HG02981 (cell line): Measurements from ENCODE around the gene IL17REL.

Experiments used
- ATAC-seq: cut with Tn5 transposase; IDR thresholded peaks from one replicate; pipeline ENCODE4 v1.9.1; 2021; ENCODE audit warnings: mild to moderate bottlenecking, moderate library complexity; ENCODE audit not compliant: unreplicated experiment

Gene IL17REL

DNA sequence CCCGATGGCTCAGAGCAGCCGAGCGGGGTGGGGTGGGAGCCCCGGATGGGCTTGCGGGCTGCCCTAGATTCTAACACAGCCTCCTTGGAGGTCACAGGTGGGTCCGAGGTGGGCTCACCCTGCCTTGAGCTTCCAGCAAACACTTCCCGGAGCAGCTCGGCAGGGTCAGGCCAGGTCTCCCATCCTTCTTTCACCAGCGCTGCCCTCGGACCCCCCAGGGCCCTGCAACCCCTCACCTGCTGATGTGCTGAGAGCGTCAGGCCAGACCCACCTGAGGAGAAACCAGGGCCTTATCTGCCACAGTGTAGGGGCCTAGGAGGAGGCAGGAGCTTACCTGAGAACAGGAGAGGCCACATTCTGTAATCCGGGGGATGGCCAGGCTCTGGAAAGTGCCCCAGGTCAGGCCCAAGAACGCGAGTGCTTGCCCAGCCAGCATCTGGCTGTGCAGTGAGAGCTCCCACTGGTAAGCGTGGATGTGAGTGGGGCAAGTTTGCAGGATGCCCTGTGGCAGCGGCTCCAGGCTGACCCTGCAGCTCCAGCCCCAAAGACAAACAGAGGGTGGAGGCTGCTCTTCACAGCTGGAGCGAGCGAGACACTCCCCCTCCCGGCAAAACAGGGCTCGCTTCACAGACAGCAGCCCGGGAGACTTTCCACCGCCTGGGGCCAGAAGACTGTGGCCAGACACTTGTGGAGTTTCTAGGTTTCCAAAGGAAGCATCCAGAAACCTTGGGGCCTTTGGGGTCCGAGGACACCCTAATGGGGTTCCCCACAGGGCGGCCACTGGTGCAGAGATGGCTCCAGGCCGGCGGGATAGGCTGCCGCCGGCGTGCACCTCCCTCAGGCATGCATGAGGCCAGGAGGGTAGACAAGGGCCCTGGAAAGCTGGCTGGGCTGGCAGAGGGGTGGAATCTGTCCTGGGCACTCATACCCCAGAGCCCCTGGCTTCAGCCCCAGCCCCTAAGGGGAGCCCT is at the start of gene IL17REL:
IL17REL (minus strand) TSS at position 555 of the 971 bp plus-strand sequence; CDS start at position 436, 119 bp downstream.
- no peak for ATAC-seq

DNA sequence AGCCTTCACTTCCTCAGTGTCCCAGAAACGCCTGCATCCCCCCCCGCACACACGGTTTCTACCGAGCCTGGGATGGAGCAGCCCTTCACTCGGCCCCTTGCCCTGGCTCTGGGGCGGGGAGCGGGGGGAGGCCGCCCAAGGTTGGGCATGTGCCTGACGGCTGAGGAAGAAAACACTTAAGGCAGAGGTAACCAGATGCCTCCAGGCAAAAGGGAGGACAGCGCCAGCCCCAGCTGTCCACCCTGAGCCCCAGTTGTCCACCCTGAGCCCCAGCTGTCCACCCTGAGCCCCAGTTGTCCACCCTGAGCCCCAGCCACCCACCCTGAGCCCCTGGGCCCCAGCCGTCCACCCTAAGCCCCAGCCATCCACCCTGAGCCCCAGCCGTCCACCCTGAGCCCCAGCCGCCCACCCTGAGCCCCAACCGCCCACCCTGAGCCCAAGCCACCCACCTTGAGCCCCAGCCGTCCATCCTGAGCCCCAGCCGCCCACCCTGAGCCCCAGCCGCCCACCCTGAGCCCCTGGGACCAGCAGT is 49.3 kb upstream of the IL17REL start:
- ATAC-seq, result no peak

DNA sequence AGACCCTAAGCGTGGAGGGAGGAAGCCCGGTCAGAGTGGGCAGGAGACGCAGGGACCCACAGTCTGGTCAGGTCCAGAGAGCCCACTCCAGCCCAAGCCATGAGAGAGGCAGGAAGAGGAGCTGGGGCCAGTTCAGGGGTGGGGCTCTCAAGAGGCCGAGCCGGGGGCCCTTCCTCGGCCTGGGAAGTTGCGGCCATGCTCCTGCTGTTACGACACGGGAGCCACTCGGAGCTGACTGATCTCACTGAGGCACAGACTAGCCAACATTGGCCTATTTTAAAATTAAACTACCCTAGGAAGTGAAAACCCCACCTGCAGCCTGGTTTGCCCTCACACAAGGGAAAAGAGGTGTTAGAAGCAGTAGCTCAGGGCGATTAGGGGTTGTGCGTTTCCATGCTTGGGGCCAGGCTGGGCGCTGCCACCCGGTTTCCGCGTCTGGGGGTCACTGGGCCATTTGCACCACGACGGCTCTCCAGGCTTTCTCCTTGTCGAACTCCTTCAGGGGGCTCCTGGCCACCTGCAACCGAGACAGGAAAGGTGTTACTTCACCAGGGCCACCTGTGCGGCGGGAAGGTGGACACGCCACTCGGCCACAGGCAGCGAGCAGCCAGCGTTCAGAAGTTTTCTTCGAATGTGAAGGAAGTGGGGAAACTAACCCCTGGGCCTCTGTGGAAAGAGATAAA is 48.7 kb upstream of the IL17REL start:
- ATAC-seq, result no peak

DNA sequence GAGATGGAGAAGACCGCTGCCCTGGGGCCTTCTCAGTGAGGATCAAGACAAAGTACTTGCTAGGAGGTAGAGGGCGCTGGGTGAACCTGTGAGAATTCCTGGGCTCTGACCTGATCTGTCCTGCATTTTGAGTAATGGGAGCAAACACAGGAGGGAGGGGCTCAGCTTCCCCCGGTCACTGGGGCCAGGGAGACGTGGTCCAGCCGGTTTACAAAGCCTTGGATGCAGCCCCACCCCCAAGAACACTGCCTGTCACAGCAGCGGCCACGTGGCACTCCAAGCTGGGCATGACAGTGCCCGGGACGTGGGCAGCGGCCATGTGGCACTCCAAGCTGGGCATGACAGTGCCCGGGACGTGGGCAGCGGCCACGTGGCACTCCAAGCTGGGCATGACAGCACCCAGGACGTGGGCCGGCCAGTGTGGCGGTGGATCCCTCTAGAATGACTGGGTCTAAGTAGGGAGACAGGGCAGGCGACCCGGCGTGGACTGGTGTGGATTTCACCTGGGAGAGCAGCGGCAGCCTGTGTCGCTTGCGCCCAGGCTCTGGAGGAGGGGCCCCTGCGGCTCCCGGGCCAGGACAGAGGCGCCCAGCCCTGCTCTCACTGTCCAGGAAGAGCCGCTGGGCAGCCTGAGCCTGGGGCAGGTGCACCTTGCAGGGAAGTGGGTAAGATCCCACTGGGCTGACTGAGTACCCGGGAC is 48.0 kb upstream of the IL17REL start:
- no peak for ATAC-seq

DNA sequence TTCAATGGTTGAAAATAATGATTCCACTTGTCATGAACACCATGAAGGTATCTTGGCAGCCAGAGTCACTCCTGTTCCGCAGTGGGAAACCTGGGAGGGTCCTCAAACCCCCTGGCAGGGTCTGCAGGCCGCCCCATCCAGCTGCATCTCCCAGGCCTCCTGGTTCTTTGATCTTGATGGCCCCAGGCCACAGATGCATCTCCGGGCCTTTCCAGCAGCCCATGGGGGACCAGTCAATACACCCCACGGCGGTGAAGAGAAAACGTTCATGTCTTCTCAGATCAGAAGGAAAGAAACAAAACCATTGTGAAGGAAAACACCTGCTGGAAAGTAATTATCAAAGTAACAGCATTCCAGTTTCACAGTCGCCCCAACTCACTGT is 47.3 kb upstream of the IL17REL start:
- no peak for ATAC-seq

DNA sequence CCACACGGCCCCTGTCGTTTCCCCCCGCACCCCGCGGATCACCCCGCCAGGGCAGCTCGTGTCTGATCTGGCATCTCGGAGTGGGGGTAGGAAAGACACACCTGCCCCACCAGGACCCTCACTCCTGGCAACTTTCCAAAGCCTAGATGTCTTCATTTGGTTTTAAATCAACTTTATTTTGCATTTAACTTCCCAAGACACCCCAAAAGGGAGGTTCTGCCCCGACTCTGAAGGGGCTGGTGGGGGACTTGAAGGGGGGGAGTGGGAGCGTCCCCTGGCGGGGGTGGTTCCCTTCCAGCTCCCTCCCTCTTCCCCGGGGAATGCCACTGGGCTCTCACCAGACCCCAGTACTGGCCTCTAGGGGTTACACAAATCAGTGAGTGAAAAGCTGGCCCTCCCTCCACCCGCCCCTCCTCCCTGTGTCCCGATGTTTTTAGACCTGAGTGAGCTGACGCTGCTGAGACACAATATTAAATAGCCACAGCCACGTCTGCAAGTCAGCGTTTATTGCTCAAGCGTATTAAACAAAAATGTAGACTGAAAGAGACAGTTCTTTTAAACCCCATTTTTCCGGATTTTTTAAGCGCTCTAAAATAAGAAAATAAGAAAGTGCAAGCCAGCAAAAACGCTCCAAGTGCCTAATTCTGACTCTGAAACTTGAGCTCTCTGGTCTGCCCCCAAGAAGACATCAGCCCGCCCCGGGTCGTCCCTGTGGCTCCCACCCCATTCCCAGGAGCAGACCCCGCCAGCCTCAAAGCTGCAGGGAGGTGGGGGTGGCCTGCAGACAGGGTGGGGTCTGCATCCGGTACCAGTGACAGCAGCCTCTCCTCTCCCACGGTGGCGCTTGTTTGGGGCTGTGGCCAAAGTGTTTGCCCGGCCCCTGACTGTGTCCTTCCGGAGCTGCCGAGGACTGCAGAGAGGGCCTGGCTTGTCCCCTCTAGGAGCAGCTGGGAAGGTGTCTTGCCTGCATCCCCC is 46.6 kb upstream of the IL17REL start:
- no peak for ATAC-seq

DNA sequence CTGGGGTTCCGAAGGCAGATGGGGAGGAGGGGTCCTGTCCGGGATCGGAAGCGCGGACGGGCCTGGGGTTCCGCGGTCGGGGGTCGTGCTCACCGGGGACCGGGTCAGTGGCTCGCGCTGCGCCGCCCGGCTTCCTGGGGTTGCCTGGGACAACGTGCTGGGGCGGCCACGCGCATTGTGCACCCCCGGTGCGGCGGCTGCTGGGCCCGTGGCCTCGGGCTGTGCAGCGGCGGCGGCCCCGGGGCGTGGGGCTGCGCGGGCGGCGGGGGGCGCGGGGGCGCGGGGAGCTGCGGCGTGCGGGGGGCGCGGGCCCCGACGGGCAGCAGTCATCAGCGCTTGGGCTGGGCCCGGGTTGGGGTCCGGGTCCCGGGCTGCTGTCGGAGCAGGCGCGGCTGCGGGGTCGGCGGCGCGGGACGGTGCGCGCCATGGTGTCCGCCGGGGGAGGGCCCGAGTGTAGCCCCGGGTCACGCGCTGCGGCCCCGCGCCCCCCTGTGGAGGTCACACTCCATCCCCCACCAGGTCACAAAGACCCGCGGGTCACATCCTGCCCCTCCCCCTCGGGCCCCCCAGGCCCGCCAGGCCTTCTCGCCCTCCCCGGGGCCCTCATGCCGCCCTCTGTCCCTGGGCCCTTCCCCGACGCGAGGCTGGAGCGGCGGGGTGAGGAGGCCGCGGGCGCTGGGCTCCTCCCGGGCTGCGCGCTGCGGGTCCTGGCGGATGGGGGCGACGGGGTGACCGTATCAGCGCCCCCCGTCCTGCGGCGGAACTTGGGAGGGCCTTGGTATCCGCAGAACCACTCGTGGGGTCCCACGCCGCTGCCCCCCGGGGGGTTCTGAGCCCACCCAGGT is 45.7 kb upstream of the IL17REL start, which contains the start of gene TTLL8:
TTLL8 (minus strand) TSS at position 238 of the 845 bp plus-strand sequence.
- no peak for ATAC-seq

DNA sequence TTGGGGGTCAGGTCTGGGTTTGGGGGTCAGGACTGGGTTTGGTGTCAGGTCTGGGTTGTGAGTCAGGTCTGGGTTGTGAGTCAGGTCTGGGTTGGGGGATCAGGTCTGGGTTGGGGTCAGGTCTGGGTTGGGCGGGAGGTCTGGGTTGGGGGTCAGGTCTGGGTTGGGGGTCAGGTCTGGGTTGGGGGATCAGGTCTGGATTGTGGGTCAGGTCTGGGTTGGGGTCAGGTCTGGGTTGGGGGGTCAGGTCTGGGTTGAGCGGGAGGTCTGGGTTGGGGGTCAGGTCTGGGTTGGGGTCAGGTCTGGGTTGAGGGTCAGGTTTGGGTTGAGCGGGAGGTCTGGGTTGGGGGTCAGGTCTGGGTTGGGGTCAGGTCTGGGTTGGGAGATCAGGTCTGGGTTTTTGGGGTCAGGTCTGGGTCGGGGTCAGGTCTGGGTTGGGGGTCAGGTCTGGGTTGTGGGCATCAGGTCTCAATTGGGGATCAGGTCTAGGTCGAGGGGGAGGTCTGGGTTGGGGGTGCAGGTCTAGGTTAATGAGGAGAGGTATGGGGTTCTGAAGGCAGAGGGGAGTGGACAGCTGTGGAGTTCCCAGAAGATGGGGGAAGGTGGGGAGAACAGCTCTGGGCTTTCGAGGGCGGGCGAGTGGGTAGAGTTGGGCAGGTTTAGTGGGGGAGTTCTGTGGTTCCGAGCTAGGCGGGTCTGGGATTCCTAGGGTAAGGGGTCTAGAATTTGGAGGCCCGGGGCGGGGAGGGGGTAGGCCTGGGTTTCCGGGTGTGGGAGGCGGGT is 44.9 kb upstream of the IL17REL start:
- ATAC-seq, result no peak

DNA sequence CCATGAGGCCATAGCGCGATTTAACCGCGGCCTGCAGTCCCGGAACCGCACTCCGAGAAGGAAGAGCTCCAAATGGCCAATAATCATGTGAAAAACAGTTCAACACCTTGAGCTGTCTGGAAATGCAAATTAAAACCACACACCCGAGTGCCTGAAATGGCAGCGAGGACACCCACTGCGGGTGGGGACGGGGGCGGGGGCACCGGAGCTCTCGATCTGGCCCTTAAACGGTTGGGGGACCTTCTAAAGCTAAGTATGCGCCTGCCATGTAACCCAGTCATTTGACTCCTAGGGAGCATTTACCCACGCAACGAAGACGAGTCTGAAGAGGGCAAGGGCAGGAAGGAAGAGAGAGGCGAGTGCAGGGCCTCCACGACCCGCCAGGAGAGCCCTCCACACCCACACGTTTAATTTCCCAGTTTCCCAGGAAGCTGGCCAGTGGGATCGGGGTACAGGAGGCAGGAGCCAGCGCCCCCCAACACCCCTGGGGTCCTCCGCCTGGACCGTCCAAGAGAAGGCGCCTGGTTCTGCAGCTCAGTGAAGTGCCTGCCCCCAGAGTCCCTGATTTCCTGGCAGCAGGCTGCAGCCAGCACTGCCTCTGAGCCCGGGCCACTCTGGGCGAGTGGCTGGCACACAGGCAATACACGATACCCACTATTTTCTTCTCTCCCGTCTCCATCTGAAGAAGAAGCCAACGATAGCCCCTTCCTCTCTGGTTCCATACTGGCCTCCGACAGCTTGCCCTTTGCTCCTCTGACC is 43.8 kb upstream of the IL17REL start:
- ATAC-seq, result no peak

DNA sequence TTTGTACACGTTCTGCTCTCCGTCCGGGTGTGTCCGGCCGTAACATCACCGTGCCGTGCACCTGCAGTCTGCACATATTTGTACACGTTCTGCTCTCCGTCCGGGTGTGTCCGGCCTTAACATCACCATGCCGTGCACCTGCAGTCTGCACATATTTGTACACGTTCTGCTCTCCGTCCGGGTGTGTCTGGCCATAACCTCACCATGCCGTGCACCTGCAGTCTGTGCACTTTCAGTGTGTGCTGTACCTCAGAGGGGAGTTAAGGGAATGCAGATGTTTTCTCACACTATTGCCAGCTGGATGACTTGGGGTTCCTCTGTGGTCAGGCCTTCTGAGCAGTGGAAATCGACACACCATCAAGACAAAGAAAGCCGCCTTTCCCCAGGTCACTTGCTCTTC is 41.3 kb upstream of the IL17REL start:
- ATAC-seq, result no peak

DNA sequence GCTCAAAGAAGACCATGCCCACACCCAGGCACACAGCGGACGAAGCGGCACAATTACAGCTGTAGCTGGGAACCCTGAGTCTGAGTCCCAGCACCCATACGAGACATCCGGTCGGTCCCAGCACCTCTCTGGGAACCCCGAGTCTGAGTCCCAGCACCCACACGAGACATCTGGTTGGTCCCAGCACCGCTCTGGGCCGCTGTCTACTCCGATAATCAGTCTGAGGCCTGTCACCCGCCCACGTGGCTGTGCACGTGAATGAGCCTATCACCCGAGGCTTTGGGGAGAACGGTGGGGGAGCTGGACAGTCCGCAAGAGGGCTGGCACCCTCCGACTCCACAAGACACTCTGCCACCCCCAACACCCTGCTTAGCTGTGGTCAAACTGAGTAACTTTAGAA is 39.4 kb upstream of the IL17REL start:
- ATAC-seq, result no peak

DNA sequence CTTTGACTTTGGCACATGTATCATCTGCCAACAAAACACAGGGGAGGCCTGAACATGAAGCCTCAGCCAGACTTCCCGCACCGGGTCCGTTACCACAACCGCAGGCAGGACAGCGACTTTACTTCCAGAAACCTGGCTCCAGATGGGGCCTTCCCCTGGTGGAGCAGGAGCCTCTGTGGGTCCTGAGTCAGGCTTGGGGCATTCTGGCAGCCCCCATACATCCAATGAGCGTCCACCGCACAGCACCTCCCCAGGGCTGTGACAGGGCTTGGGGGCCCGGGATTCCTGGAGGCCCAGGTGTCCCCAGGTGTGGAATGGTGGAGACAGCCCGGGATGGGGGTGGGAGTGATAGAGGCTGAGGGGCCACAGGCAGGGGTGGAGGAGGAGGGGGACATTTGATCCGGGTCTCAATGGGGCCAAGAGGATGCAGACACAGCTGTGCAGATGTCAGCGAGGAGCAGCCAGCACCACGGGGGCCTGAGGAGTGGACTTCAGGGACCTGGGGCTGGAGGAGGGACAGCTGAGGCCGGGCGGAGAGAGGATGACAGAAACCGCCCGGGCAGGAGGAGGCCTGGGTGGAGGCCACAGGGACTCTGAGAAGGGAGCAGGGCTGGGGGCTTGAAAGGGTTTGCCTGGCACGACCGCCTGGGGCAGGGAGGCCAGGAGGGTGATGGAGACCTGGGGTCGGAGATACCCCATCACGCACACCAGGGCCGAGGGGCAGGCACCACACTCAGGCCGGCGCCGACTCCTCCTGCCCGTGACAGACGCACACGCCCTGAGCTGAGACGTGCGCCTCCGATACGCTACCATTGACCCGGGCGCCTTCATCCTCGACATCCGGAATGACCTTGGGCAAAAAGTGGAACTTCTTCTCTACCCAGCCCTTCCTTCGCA is 37.0 kb upstream of the IL17REL start:
- no peak for ATAC-seq

DNA sequence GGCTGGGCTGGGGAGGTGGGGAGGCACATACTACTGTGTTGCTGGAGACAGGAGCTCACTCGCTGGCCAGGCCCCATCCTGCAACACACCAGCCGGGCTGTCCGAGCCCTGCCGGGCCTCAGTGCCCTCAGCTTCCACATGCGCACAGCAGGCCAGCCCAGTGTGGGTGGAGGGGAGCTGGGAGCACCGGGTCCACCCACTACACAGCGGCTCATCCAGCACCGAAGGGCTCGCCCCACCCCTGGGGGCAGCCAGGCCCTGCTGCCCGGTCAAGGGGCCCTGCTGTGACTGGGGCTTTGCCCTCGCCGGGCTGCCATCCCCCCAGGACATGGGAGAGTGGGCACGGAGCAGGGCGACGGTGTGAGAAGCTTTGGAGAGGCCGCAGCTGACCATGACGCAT is 36.3 kb upstream of the IL17REL start:
- ATAC-seq, result no peak

DNA sequence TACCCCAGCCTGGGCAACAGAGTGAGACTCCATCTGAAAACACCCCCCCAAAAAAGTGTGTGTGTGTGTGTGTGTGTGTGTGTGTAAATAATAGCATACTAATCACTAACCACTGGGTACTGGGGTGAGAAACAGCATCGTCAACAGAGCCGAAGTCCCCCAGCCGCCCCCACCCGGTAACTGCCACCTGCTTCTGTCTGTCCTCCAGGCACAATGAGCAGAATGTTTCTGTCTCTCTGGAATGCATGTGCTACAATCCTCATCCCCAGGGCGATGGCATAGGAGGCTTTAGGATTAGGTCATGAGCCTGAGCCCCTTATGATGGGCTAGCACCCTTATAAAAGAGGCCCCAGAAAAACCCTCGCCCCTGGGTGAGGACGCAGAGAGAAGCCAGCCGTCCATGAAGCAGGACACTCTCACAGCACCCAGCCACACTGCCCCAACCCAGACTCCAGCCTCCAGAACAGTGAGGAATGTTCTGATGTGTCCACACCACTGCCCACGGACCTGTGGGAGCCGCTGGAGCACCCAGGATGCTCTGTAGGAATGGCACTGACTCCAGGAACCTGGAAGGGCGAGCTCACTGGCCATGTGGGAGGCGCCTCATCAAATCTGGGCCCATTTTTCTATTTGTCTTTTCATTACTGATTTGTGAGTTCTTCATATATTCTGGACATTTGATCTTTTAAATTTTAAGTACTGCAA is 35.6 kb upstream of the IL17REL start:
- no peak for ATAC-seq

DNA sequence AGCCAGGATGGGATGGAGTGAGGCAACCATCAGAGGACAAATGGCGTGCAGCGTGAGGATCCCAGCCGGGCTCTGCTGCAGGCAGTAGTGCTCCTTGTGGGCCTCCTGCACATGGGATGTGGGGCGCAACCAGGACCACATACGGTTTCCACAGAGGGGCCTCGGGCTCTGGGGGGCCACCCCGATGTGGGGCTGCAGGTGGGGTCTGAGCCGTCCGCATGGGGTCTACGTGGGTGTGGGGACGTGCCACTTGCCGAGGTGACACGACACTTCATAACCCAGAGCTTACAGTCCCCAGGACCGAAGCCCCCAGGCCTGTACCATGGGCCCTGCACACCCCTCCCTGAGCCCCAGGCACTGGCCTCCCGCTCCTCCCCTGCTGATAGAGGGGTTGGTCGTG is 34.8 kb upstream of the IL17REL start:
- ATAC-seq, result no peak
